ENCODE results near the gene LDB2. TPM values are rescaled to one million over a fixed set of nuclear protein-coding genes. Genes with fewer than 3 reads are reported as not detected.

The LDB2 gene
- total and polyA plus RNA-seq, 7 donors: 7.0 to 18.9 (median 10.1) TPM

GRCh38 chr4:16881151-16881884 is 17.1 kb downstream of the LDB2 start:
- no peak for ATAC-seq
- TF ChIP-seq CTCF (IDR thresholded peaks at IDR 0.05): no peak
- no peak overlapping the region for H3K27ac ChIP-seq

GRCh38 chr4:16875487-16875886 is 23.0 kb downstream of the LDB2 start:
- intact Hi-C loops (cut with DNase I): no loop called here
- ATAC-seq: no peak

More at GRCh38 chr4:16881151-16881884, 17.1 kb downstream of the LDB2 start:
- Histone ChIP-seq H3K27me3 (ENCODE audit: insufficient read depth in 3 of 3, low read length in 2 of 3) (no peaks in the 10 kb centered on the region), H3K9me3 (no peaks in the 10 kb centered on the region), H3K4me3 (no peak overlapping the region), H3K4me1 (no peaks in the 10 kb centered on the region), H3K36me3 (ENCODE audit: insufficient read depth in 1 of 2, low read depth in 1 of 2) (no peaks in the 10 kb centered on the region)
- intact Hi-C loops (cut with DNase I): no loop called here
- WGBS, 3 donors: 76 to 82% (median 77%) methylated on average over 7 of the region's 7 CpGs
- DNase-seq: no peak

GRCh38 chr4:16869594-16870245 is 28.7 kb downstream of the LDB2 start:
- Histone ChIP-seq H3K27me3 (ENCODE audit: insufficient read depth in 3 of 3, low read length in 2 of 3) (no peaks in the 10 kb centered on the region), H3K36me3 (ENCODE audit: insufficient read depth in 1 of 2, low read depth in 1 of 2) (no peaks in the 10 kb centered on the region), H3K27ac (no peak overlapping the region), H3K4me1 (no peaks in the 10 kb centered on the region), H3K9me3 (no peaks in the 10 kb centered on the region), H3K4me3 (no peak overlapping the region)
- no peak for DNase-seq
- TF ChIP-seq CTCF (IDR thresholded peaks at IDR 0.05): no peak
- ATAC-seq: no peak
- intact Hi-C loops (cut with DNase I): no loop called here
- WGBS, 3 donors: 83 to 91% (median 91%) methylated on average over 12 of the region's 12 CpGs

More at GRCh38 chr4:16875487-16875886, 23.0 kb downstream of the LDB2 start:
- no peak for TF ChIP-seq CTCF (IDR thresholded peaks at IDR 0.05)
- WGBS, 3 donors: 63 to 74% (median 66%) methylated on average over 5 of the region's 5 CpGs
- no peak for DNase-seq
- Histone ChIP-seq H3K27me3 (ENCODE audit: insufficient read depth in 3 of 3, low read length in 2 of 3) (no peaks in the 10 kb centered on the region), H3K9me3 (no peaks in the 10 kb centered on the region), H3K27ac (no peak overlapping the region), H3K36me3 (ENCODE audit: insufficient read depth in 1 of 2, low read depth in 1 of 2) (no peaks in the 10 kb centered on the region), H3K4me1 (no peaks in the 10 kb centered on the region), H3K4me3 (no peak overlapping the region)

- Histone ChIP-seq H3K27me3 (ENCODE audit: insufficient read depth in 3 of 3, low read length in 2 of 3) (no peaks in the 10 kb centered on the region), H3K9me3 (no peaks in the 10 kb centered on the region), H3K36me3 (ENCODE audit: insufficient read depth in 1 of 2, low read depth in 1 of 2) (no peaks in the 10 kb centered on the region), H3K27ac (no peak overlapping the region), H3K4me1 (no peaks in the 10 kb centered on the region), H3K4me3 (no peak overlapping the region)
- ATAC-seq (no peak), DNase-seq (no peak)
- TF ChIP-seq CTCF (IDR thresholded peaks at IDR 0.05): no peak
- WGBS, 3 donors: 89 to 91% (median 89%) methylated on average over 5 of the region's 5 CpGs
- intact Hi-C loops (cut with DNase I): no loop called here
These were observed 29.8 kb downstream of the LDB2 start for GRCh38 chr4:16868674-16869073.

Measured in psoas muscle (tissue), 8 donors.